Rectal smooth muscle tissue (tissue), 1 donor: ENCODE measurements around the gene SLC6A7.
A peak's percentile ranks its signal among the peaks of the same experiment; 100 is the strongest.

Source experiments
- H3K27ac ChIP-seq: one replicate; pipeline ENCODE4 v1.7.0; 2013; ENCODE audit warnings: low read depth, low read length, inconsistent platforms
- H3K27me3 ChIP-seq: one replicate; pipeline ENCODE4 v1.7.0; 2013; ENCODE audit warnings: low read length; ENCODE audit not compliant: control insufficient read depth, insufficient read depth
- H3K36me3 ChIP-seq: one replicate; pipeline ENCODE4 v1.7.0; 2013; ENCODE audit warnings: low read length; ENCODE audit not compliant: control insufficient read depth, insufficient read depth
- H3K4me1 ChIP-seq: one replicate; pipeline ENCODE4 v1.7.0; 2013; ENCODE audit warnings: low read length; ENCODE audit not compliant: control insufficient read depth, insufficient read depth
- H3K4me3 ChIP-seq: one replicate; pipeline ENCODE4 v1.7.0; 2013; ENCODE audit warnings: low read length
- H3K9ac ChIP-seq: one replicate; pipeline ENCODE4 v1.7.0; 2013; ENCODE audit warnings: low read length

Gene SLC6A7

DNA sequence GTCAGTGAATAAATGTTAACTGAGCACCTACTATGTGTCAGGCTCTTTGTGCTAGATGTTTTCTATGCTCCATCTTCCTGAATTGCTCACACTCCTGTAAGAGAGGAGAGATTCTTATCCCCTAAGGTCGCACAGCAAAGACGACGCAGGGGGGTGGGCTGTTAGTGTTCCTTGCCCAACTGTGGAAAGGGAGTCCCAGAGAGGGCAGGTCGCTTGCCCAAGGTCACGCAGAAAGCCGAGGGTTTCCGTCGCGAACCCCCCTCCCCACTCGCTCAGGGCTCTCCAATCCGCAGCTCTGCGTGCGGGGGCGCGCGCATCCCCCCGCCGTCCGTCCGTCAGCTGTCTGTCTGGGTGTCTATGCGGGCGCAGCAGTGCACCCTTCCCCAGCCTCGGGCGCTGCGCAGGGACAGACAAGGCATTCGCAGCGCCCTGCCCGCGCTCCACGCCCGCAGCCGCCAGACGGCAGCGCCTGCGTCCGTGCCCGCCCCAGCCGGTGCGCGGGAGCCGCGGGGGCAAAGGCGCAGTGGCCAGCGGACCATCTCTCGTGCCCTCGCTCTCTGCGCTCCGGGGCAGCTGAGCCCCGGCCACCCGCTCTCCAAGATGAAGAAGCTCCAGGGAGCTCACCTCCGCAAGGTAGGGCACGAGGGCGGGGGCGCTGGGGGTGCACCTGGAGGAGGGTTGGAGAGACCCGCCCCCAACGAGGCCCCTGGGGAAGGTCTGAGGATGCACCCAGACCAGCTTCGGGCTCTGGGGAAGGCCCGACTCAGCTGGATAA is at the start of gene SLC6A7:
SLC6A7 (plus strand) TSS at position 335 of the 775 bp plus-strand sequence; CDS start at position 601, 266 bp downstream.
- Histone ChIP-seq H3K36me3 (no peaks in the 10 kb centered on the region), H3K27ac (no peak within 1 kb of the TSS), H3K27me3 (peaks cover 9% of the 10 kb centered on the region), H3K4me3 (no peak within 1 kb of the TSS), H3K4me1 (no peaks in the 10 kb centered on the region), H3K9ac (no peak within 1 kb of the TSS)

DNA sequence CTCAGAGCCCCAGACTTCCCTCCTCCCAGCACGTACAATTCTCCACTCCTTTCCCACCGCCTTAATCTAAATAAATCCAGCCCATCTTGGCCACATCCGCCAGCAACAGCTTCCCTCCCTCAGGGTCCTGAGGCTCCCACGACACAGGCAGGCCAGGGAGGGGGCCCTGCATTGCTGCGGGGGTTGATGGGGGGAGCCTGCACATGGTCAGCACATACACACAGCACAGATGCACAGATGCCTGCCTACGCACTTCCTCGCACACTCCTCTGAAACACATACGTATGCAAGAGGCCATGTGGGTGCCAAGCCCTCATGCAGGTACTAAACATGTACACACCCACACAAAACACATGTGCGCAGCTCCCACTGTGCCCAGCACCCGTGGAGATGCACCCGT is 49.0 kb upstream of the SLC6A7 start:
- Histone ChIP-seq H3K36me3 (no peaks in the 10 kb centered on the region), H3K4me1 (peaks cover 64% of the 10 kb centered on the region), H3K4me3 (no peak overlapping the region), H3K27ac (peak overlapping the region; percentile 47), H3K27me3 (no peaks in the 10 kb centered on the region), H3K9ac (no peak overlapping the region)

DNA sequence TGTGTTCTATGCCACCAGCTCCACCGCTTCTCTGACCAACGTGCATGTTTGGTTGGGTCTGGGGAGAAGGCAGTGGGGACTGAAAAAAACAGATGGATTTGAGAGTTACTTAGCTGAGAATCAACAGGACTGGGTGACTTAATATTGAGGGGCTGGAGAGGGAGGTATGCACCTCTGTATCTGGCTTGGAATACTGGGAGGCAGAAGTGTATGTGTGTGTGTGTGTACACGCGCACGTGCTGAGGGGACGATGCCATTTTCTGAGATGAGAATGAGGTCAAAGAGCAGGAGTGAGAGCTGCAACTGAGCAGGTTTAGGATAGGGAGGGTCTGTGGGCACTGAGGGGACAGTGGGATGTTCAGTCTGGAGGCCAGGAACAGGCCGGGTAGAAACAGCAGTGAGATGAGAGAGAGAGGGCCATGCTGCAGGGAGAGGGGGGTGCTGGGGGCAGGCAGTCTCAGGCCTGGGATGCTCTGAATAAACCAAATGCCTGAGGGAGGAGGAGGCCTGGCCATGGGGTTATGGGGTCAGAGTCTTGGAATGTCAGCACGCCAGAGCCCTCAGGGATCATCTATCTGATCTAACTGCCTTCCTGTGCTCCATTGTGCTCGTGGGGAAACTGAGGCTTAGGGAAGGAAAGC is 48.2 kb upstream of the SLC6A7 start:
- Histone ChIP-seq H3K36me3 (no peaks in the 10 kb centered on the region), H3K4me3 (no peak overlapping the region), H3K4me1 (peaks cover 64% of the 10 kb centered on the region), H3K9ac (no peak overlapping the region), H3K27ac (peak overlapping the region; percentile 68), H3K27me3 (no peaks in the 10 kb centered on the region)

DNA sequence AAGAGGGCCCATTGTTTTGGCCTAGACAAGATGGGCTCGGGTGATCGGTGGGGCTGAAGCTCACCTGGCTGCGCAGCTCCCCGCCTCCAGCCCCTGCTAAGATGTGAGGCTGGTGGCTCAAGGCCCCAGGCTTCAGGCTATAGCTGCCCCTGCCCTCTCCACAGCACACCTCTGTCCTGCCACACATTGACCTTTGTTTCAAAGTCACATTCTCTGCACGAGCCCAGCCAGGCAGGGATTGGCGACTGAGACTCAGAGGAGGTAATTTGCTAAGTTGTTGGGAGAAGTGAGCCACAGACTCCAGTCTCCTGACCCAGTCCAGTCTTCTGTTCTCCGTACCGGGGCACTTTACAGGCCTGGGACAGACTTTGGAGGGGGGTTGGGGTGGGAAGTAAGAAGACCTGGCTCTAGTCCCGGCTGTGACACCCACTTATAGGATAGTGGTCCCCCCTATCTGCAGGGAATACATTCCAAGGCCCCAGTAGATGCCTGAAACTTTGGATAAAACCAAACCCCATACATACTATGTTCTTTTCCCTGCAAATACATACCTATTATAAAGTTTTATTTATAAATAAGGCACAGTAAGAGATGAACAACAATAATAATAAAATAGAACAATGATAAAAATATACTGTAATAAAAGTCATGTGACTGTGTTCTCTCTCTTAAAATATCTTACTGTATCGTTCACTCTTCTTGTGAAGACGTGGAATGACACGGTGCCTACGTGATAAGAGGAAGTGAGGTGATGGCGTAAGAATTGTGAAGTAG is 47.5 kb upstream of the SLC6A7 start:
- Histone ChIP-seq H3K36me3 (no peaks in the 10 kb centered on the region), H3K4me1 (peaks cover 64% of the 10 kb centered on the region), H3K27ac (peak overlapping the region; percentile 80), H3K27me3 (no peaks in the 10 kb centered on the region), H3K9ac (no peak overlapping the region), H3K4me3 (no peak overlapping the region)

DNA sequence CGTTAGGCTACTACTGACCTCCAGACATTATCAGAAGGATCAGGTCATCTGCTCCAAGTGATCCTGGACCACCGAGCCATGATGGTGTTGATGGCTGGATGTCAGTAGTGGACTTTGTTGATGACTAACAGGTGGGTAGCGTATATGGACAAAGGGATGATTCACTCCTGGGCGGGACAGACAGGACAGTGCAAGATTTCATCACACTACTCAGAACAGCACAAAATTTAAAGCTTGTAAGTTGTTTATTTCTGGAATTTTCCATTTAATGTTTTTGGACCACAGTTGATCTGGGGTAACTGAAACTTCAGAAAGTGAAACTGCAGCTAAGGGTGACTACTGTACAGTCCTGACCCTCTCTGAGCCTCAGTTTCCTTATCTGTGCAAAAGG is 46.9 kb upstream of the SLC6A7 start:
- H3K27ac ChIP-seq = peak overlapping the region; percentile 80
- no peak overlapping the region for H3K9ac ChIP-seq
- H3K27me3 ChIP-seq = no peaks in the 10 kb centered on the region
- peak overlapping the region; percentile 27 for H3K4me3 ChIP-seq
- H3K36me3 ChIP-seq = no peaks in the 10 kb centered on the region
- peaks cover 58% of the 10 kb centered on the region for H3K4me1 ChIP-seq

DNA sequence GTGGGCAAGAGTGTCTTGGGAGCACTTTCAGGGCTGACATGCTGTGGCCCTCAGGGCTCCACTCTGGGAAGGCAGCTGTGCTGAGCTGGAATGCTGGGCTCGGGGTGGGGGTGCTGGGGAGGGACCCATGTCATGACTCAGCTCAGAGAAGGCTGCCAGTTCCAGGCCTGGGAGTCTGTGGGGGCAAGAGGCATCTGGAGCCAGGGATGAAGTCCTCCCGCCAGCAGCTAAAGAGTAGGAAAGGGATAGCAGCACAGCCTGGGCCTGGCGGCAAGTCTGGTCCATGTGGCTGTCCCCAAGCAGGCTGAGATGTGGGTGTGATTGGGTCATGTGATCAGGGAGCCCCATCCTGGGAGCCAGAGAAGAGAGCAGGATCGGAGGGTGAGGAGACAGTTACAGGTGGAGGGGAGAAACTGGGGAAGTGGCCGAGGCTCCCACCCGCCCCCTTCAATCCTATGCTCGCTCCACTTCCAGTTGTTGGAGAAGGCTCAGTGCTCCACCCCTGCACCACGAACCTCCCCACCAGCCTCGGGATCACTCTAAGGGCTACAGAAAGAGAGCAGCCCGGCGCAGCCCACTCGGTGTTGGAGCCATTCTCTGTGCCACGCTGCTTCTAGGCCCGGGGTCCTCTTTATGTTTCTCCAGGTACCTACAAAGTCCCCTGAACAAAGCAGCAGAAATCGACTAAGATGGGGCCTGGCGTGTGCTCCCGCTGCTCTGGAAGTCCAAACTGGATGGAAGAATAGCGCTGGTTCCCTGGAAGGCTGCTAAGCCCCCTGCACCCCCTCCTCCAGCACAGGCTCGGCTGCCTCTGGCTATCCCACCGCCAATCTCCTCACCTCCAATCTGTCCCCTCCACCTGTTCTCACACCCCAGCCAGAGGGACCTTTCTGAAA is 46.3 kb upstream of the SLC6A7 start:
- Histone ChIP-seq H3K9ac (no peak overlapping the region), H3K27me3 (no peaks in the 10 kb centered on the region), H3K36me3 (no peaks in the 10 kb centered on the region), H3K4me1 (peaks cover 52% of the 10 kb centered on the region), H3K4me3 (peak overlapping the region; percentile 34), H3K27ac (peak overlapping the region; percentile 80)

DNA sequence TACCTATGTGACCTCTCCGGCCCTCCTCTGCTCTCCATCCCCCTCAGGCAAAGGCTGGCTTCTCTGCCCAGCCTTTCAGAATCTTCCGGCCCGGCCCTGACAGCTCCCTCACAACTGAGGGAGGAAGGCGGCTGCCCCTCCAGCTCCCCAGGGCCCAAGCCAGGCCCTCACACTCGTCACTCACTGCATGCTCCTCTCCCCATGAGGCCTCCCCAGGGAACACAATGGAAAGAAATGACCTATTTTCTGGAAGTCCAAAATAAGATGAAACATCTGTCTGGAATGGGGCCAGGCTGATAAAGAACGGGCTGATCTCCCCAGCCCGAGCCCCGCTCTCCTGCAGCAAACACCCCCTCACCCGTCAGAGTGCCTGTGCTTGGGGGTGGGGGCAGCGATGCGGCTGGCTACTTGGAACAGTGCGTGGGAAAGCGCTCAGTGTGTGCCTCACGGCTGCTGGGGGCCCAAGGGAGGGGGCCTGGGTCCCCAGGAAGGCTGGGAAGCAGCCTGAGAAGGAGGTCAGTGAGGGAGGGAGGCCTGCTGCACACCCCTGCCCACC is 45.5 kb upstream of the SLC6A7 start:
- peak overlapping the region; percentile 34 for H3K4me3 ChIP-seq
- H3K4me1 ChIP-seq = peaks cover 45% of the 10 kb centered on the region

DNA sequence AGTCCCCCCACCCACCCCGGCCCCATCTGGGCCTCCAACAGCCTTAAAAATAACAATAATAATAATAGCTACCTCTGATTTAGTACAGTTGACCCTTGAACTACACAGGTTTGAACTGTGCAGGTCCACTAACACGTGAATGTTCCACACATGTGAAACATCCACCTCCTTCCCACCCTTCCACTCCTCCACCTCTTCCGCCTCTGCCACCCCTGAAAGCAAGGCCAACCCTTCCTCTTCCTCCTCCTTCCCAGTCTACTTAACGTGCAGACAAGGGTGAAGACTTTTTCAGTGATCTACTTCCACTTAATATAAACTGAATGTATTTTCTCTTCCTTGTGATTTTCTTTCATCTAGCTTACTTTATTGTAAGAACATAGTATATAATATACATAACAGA is 45.0 kb upstream of the SLC6A7 start:
- no peak overlapping the region for H3K4me3 ChIP-seq
- no peak overlapping the region for H3K9ac ChIP-seq
- H3K4me1 ChIP-seq = peaks cover 42% of the 10 kb centered on the region
- peak overlapping the region; percentile 80 for H3K27ac ChIP-seq
- H3K36me3 ChIP-seq = no peaks in the 10 kb centered on the region
- H3K27me3 ChIP-seq = no peaks in the 10 kb centered on the region

More for the DNA sequence above, 45.5 kb upstream of the SLC6A7 start:
- Histone ChIP-seq H3K9ac (no peak overlapping the region), H3K36me3 (no peaks in the 10 kb centered on the region), H3K27ac (peak overlapping the region; percentile 80), H3K27me3 (no peaks in the 10 kb centered on the region)

DNA sequence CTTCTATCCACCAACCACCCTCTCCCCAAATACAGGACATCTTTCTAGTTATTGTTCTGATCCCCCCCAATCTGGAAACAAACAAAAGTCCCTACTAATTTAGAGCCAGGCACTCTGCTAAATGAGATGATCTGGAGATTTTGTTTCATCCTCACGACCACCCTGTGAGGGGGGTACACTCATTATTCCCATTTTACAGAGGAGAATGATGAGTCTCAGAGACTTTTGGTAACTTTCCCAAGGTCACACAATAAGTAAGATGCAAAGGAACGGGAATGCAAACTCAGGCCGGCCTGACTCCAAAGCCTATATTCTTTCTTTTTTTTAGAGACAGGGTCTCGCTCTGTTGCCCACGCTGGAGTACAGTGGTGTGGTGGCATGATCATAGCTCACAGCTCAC is 43.6 kb upstream of the SLC6A7 start:
- H3K4me1 ChIP-seq = peaks cover 31% of the 10 kb centered on the region

DNA sequence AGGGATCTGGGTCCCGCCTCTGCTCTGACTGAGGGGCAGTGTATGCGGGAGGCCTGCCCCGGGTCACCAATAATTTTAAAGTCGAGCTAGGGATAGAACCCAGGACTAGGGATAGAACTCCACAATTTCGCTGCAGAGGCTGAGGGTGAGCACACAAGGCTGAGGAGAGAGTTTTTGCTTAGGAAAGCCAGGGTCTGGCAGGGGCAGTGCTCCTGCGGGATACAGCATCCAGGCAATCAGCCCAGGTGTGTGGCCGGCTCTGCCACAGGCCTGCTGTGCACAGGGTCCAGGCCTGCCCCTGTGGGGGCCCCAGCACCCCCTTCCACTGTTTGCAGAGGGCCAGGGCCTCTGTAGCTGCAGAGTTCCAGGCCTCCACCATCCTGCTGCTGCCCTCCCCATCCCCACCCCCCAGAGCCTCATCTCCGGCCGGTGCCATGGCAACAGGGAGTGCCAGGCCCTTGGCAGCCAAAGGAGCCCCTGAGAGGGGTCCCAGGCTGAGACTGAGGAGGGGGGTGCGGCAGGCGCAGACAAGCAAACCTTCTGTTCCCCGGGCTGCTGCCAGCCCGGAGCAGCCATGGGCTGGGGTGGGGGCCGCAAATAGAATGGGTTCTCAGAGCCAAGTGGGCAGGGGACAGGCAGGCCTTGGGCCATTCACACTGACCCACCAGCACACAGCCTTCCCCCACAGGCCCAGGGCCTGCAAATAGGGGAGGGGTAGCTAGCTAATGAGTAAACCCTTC is 42.8 kb upstream of the SLC6A7 start:
- Histone ChIP-seq H3K4me1 (peaks cover 23% of the 10 kb centered on the region), H3K36me3 (no peaks in the 10 kb centered on the region), H3K27me3 (no peaks in the 10 kb centered on the region), H3K27ac (no peak overlapping the region), H3K4me3 (no peak overlapping the region), H3K9ac (no peak overlapping the region)

More for the DNA sequence above, 43.6 kb upstream of the SLC6A7 start:
- Histone ChIP-seq H3K36me3 (no peaks in the 10 kb centered on the region), H3K27ac (no peak overlapping the region), H3K9ac (no peak overlapping the region), H3K27me3 (no peaks in the 10 kb centered on the region), H3K4me3 (no peak overlapping the region)

DNA sequence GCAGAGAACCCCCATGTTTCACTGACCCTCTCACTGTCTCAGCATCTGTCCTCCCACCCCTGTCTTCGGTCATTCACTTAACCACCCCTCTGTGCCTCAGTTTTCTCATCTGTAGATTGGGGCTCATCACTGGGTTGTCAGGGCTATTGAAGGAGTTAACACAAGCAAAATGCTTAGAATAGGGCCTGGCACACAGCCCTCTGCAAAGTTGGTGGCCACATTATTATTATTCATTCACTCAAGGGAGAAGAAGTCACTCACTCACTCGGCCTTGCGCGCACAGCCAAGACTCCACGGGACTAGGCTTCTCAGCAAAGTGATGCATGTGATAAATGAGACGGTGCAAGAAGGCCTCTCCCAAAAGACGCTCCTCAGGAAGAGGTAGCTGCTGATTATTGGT is 42.2 kb upstream of the SLC6A7 start:
- Histone ChIP-seq H3K36me3 (no peaks in the 10 kb centered on the region), H3K27ac (no peak overlapping the region), H3K27me3 (no peaks in the 10 kb centered on the region), H3K9ac (no peak overlapping the region), H3K4me1 (peaks cover 18% of the 10 kb centered on the region), H3K4me3 (no peak overlapping the region)
